IMR-90 (cell line): ENCODE results near the gene ACE. TPM values are rescaled to one million over a fixed set of nuclear protein-coding genes. Genes with fewer than 3 reads are reported as not detected.

ENCODE experiments used
- ATAC-seq: fragments of 200-7000 bp; cut with Tn5 transposase; 2 replicates; pipeline ENCODE4 v1.9.1; 2020; ENCODE audit warnings: low read depth, mild to moderate bottlenecking, moderate library complexity
- BruUV-seq: library from RNA; stranded (reverse); fragments of 400-500 nt; replicated peaks from 2 replicates; lab custom pipeline; 2021; lab: Mats Ljungman, UMichigan
- CTCF ChIA-PET: fragments of 300-600 bp; formaldehyde crosslinking; extraction: SDS; loops from one replicate; lab custom pipeline; 2021; ENCODE audit warnings: antibody characterized with exemption; lab: Yijun Ruan, JAX
- POLR2A ChIA-PET: fragments of 300-600 bp; sonication (Branson Sonifier 250); formaldehyde crosslinking; loops from one replicate; lab custom pipeline; 2022; ENCODE audit warnings: antibody characterized with exemption; ENCODE audit not compliant: unreplicated experiment; lab: Charles Lee
- DNase-seq: peaks from one replicate; pipeline ENCODE4 v3.0.0; 2013
- H2AFZ ChIP-seq: replicated peaks from 2 replicates; pipeline ENCODE3; 2013; ENCODE audit warnings: low read length, mild to moderate bottlenecking; ENCODE audit not compliant: poor library complexity
- H2AK5ac ChIP-seq: 2 replicates; pipeline ENCODE4 v1.6.1; 2013; ENCODE audit warnings: low read depth, low read length, inconsistent platforms
- H2AK9ac ChIP-seq: replicated peaks from 2 replicates; pipeline ENCODE3; 2013; ENCODE audit warnings: mild to moderate bottlenecking, low read depth, low read length, moderate library complexity; ENCODE audit not compliant: poor library complexity
- H2BK120ac ChIP-seq: 2 replicates; pipeline ENCODE4 v1.6.1; 2013; ENCODE audit warnings: low read depth, low read length, inconsistent platforms
- H2BK15ac ChIP-seq: 3 replicates; pipeline ENCODE4 v1.6.1; 2013; ENCODE audit warnings: low read depth, low read length, inconsistent platforms
- H2BK20ac ChIP-seq: 2 replicates; pipeline ENCODE4 v1.6.1; 2013; ENCODE audit warnings: low read depth, mild to moderate bottlenecking, inconsistent platforms, low read length, moderate library complexity
- H2BK5ac ChIP-seq: 2 replicates; pipeline ENCODE4 v1.6.1; 2013; ENCODE audit warnings: mild to moderate bottlenecking, low read depth, low read length, inconsistent platforms; ENCODE audit not compliant: poor library complexity, severe bottlenecking
- H3K14ac ChIP-seq: replicated peaks from 2 replicates; pipeline ENCODE4 v1.6.1; 2013; ENCODE audit warnings: low read depth, low read length, inconsistent platforms
- H3K18ac ChIP-seq: 2 replicates; pipeline ENCODE4 v1.6.1; 2013; ENCODE audit warnings: low read depth, low read length, control low read depth
- H3K23ac ChIP-seq: 2 replicates; pipeline ENCODE4 v1.6.1; 2013; ENCODE audit warnings: low read depth, low read length, inconsistent platforms
- H3K27ac ChIP-seq: 2 replicates; pipeline ENCODE4 v1.5.1; 2013; ENCODE audit warnings: mild to moderate bottlenecking, control low read depth, low read length; ENCODE audit not compliant: insufficient read depth
- H3K27me3 ChIP-seq: 2 replicates; pipeline ENCODE4 v1.6.1; 2013; ENCODE audit warnings: low read length; ENCODE audit not compliant: control insufficient read depth, insufficient read depth
- H3K36me3 ChIP-seq: 2 replicates; pipeline ENCODE4 v1.6.1; 2013; ENCODE audit warnings: low read length, mixed read lengths; ENCODE audit not compliant: control insufficient read depth, insufficient read depth
- H3K4ac ChIP-seq: 2 replicates; pipeline ENCODE4 v1.6.1; 2013; ENCODE audit warnings: low read depth, low read length, inconsistent platforms
- H3K4me1 ChIP-seq: 2 replicates; pipeline ENCODE4 v1.6.1; 2013; ENCODE audit warnings: low read length, mixed read lengths; ENCODE audit not compliant: control insufficient read depth, insufficient read depth
- H3K4me2 ChIP-seq: 2 replicates; pipeline ENCODE4 v1.6.1; 2013; ENCODE audit warnings: low read depth, mild to moderate bottlenecking, control low read depth, low read length, moderate library complexity
- H3K4me3 ChIP-seq: 2 replicates; pipeline ENCODE4 v1.5.1; 2013; ENCODE audit warnings: low read depth, mild to moderate bottlenecking, control low read depth, low read length, moderate library complexity; ENCODE audit not compliant: insufficient read depth
- H3K56ac ChIP-seq: 2 replicates; pipeline ENCODE4 v1.6.1; 2013; ENCODE audit warnings: low read length, inconsistent platforms; ENCODE audit not compliant: insufficient read depth; ENCODE audit errors: extremely low read depth
- H3K79me1 ChIP-seq, 2 experiments: 2 replicates each; pipeline ENCODE4 v1.6.1; 2013; ENCODE audit warnings: low read length in 2 of 2, inconsistent platforms in 1 of 2, low read depth in 1 of 2
- H3K9ac ChIP-seq: 2 replicates; pipeline ENCODE4 v1.6.1; 2013; ENCODE audit warnings: low read depth, low read length, control low read depth
- H3K9me1 ChIP-seq: 2 replicates; pipeline ENCODE4 v1.6.1; 2013; ENCODE audit warnings: low read length, inconsistent platforms; ENCODE audit not compliant: insufficient read depth
- H3K9me3 ChIP-seq: 2 replicates; pipeline ENCODE4 v1.6.1; 2013; ENCODE audit warnings: low read length; ENCODE audit not compliant: control insufficient read depth, insufficient read depth
- H4K20me1 ChIP-seq: 2 replicates; pipeline ENCODE4 v1.6.1; 2013; ENCODE audit warnings: low read length, inconsistent platforms; ENCODE audit not compliant: insufficient read depth
- H4K5ac ChIP-seq: 2 replicates; pipeline ENCODE4 v1.6.1; 2013; ENCODE audit warnings: mild to moderate bottlenecking, low read depth, low read length, control low read depth
- H4K8ac ChIP-seq, 2 experiments: 2 replicates each; pipeline ENCODE4 v1.6.1; 2013; ENCODE audit warnings: low read depth in 2 of 2, low read length in 2 of 2, control low read depth in 1 of 2, inconsistent platforms in 1 of 2
- H4K91ac ChIP-seq: 2 replicates; pipeline ENCODE4 v1.6.1; 2013; ENCODE audit warnings: low read depth, low read length, inconsistent platforms; ENCODE audit not compliant: insufficient read depth
- MAFK ChIP-seq: IDR thresholded peaks from 2 replicates; pipeline ENCODE4 v1.6.1; 2012; ENCODE audit warnings: low read depth, low read length, improper control_type of control experiment
- MAZ ChIP-seq: IDR thresholded peaks from 2 replicates; pipeline ENCODE4 v1.6.1; 2012; ENCODE audit warnings: low read depth, mild to moderate bottlenecking, low read length, improper control_type of control experiment, moderate library complexity, borderline replicate concordance
- WGBS, 2 experiments: methylation state at CpG; one replicate each; pipeline versions ENCODE4 v1.1.5 to v1.1.7; 2013; ENCODE audit warnings: missing lambda C conversion rate in 2 of 2; ENCODE audit not compliant: insufficient read length in 1 of 2; ENCODE audit errors: extremely low coverage in 2 of 2; 5-methylcytosine and 5-hydroxymethylcytosine counted together
- dilution Hi-C: fragments of 300-500 bp; cut with HindIII; formaldehyde crosslinking; loops from one replicate; pipeline ENCODE4 v1.14.3; 2018; ENCODE audit warnings: low sequenced_read_pairs; ENCODE audit not compliant: unreplicated experiment
- in situ Hi-C: fragments of 300-500 bp; cut with MboI; formaldehyde crosslinking; loops from 3 replicates; pipeline ENCODE4 v1.14.3; 2019; ENCODE audit warnings: low sequenced_read_pairs, inconsistent platforms, mixed read lengths
- intact Hi-C: fragments of 100-400 bp; cut with micrococcal nuclease; formaldehyde crosslinking; loops from 2 replicates; pipeline ENCODE4 v1.10.0; 2022
- polyA plus RNA-seq, 3 experiments: library from polyadenylated mRNA; depleted of rRNA; stranded (reverse); fragments of >200 nt; gene quantifications; 2 replicates each; pipeline ENCODE4 v1.2.3, GENCODE V29; 2012; ENCODE audit warnings: low replicate concordance in 1 of 3
- total RNA-seq: library from RNA; depleted of rRNA; stranded (reverse); fragments of >200 nt; gene quantifications from 2 replicates; pipeline ENCODE4 v1.2.3, GENCODE V29; 2012

The ACE gene
- total and polyA plus RNA-seq, 2 of the 4 experiments (the other 2 are of a cell fraction), result 1.4 to 5.8 TPM

- POLR2A ChIA-PET, result no interaction called here
- intact Hi-C loops, result no loop called here
- Histone ChIP-seq H3K4ac (no peak overlapping the region), H2BK120ac (no peak overlapping the region), H2BK15ac (no peak overlapping the region), H3K14ac (no peak overlapping the region), H3K9me3 (no peaks in the 10 kb centered on the region), H2AFZ (no peak overlapping the region), H3K36me3 (no peaks in the 10 kb centered on the region), H2BK20ac (no peak overlapping the region), H4K20me1 (no peaks in the 10 kb centered on the region), H2BK5ac (no peak overlapping the region), H3K9me1 (no peaks in the 10 kb centered on the region), H3K27ac (no peak overlapping the region), H3K4me2 (no peak overlapping the region), H3K18ac (no peak overlapping the region), H3K4me1 (peaks cover 4% of the 10 kb centered on the region), H4K8ac (no peak overlapping the region), H2AK5ac (no peak overlapping the region), H3K27me3 (no peaks in the 10 kb centered on the region), H3K4me3 (no peak overlapping the region), H3K79me1 (no peaks in the 10 kb centered on the region), H2AK9ac (no peak overlapping the region), H3K23ac (no peak overlapping the region), H3K9ac (no peak overlapping the region), H4K91ac (no peak overlapping the region), H3K56ac (no peak overlapping the region), H4K5ac (no peak overlapping the region)
- no CpG with 5 or more reads among the region's 3 CpGs for WGBS, 2 experiments
- ATAC-seq (no peak), DNase-seq (no peak)
- dilution Hi-C loops, result no loop called here
- in situ Hi-C loops, result no loop called here
- no TSS peak for BruUV-seq
- CTCF ChIA-PET, result no interaction called here
- no peak for TF ChIP-seq MAFK
- no peak for TF ChIP-seq MAZ
These were observed 32.4 kb upstream of the ACE start for GRCh38 chr17:63444457-63444856.
